Skeletal muscle tissue (tissue), 4 donors: ENCODE measurements around the gene GTF2F2. TPM values are rescaled to one million over a fixed set of nuclear protein-coding genes. Genes with fewer than 3 reads are reported as not detected.

Experiments used
- H3K27ac ChIP-seq: one replicate; pipeline ENCODE4 v1.7.0; 2013; ENCODE audit warnings: mild to moderate bottlenecking, low read depth, low read length, inconsistent platforms
- H3K27me3 ChIP-seq, 3 donors: one replicate each; pipeline ENCODE4 v1.7.0; 2013; ENCODE audit warnings: low read length in 3 of 3; ENCODE audit not compliant: control insufficient read depth in 3 of 3, insufficient read depth in 3 of 3
- H3K36me3 ChIP-seq, 3 donors: one replicate each; pipeline ENCODE4 v1.7.0; 2013; ENCODE audit warnings: low read length in 3 of 3; ENCODE audit not compliant: control insufficient read depth in 3 of 3, insufficient read depth in 3 of 3
- H3K4me1 ChIP-seq, 3 donors: one replicate each; pipeline ENCODE4 v1.7.0; 2013; ENCODE audit warnings: low read length in 3 of 3, mild to moderate bottlenecking in 3 of 3; ENCODE audit not compliant: control insufficient read depth in 3 of 3, insufficient read depth in 3 of 3
- H3K4me3 ChIP-seq, 3 donors: one replicate each; pipeline ENCODE4 v1.7.0; 2013; ENCODE audit warnings: low read length in 3 of 3
- H3K9ac ChIP-seq, 3 donors: one replicate each; pipeline ENCODE4 v1.7.0; 2013; ENCODE audit warnings: low read length in 3 of 3, mild to moderate bottlenecking in 3 of 3, moderate library complexity in 2 of 3, low read depth in 1 of 3
- H3K9me3 ChIP-seq, 3 donors: one replicate each; pipeline ENCODE4 v1.7.0; 2013; ENCODE audit warnings: low read length in 3 of 3; ENCODE audit not compliant: control insufficient read depth in 3 of 3
- total RNA-seq: library from RNA; depleted of rRNA; stranded (reverse); fragments of >200 nt; gene quantifications from one replicate; pipeline ENCODE4 v1.2.3, GENCODE V29; 2014
- donor health status: Osteomylitis.

GTF2F2 gene
- total RNA-seq, 1 donor from 2014 or later, result 15.7 TPM

DNA sequence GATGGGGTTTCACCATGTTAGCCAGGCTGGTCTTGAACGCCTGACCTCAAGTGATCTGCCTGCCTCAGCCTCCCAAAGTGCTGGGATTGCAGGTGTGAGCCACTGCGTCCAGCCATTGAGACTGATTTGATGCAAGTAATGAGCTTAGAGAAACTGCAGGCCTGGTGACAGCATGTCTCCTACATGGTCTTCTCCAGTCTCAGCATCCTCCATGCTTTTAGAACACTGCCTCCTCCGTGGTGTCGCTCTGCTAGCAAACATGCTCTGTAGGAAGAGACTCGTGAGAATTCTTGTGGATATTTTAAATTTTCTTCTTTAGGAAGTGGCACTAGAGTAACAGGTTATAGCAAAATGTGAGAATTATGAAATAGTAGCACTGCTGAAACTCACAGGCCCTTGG, 183.6 kb downstream of the GTF2F2 start:
- H3K4me3 ChIP-seq, result no peak overlapping the region
- no peak overlapping the region for H3K27ac ChIP-seq
- H3K27me3 ChIP-seq, result peaks cover 0 to 13% (median 0%) of the 10 kb centered on the region in 3 donors
- H3K9me3 ChIP-seq, result no peaks in the 10 kb centered on the region
- peaks cover 0 to 7% (median 0%) of the 10 kb centered on the region in 3 donors for H3K4me1 ChIP-seq
- no peak overlapping the region for H3K9ac ChIP-seq
- no peaks in the 10 kb centered on the region for H3K36me3 ChIP-seq

DNA sequence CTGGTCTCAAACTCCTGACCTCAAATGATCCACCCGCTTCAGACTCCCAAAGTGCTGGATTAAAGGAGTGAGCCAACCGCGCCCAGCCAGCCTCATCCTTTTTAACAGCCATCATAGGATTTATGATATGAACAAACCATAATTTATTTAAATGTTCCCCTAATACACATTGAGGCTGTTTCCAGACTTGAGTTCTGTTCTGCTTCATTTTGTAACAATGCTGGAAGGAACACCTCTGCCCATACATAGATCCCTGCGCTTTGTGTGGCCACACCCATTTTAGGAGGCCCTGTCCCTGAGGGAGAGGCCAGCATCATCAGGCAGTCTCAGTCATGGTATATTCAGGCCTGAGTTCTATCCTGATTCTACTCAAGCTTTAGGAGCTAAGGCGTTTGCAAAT, 184.8 kb downstream of the GTF2F2 start:
- Histone ChIP-seq H3K9me3 (no peaks in the 10 kb centered on the region), H3K9ac (no peak overlapping the region), H3K36me3 (no peaks in the 10 kb centered on the region), H3K27ac (no peak overlapping the region), H3K4me1 (peaks cover 2 to 3% (median 2%) of the 10 kb centered on the region in 3 donors), H3K4me3 (no peak overlapping the region), H3K27me3 (peaks cover 0 to 13% (median 0%) of the 10 kb centered on the region in 3 donors)

DNA sequence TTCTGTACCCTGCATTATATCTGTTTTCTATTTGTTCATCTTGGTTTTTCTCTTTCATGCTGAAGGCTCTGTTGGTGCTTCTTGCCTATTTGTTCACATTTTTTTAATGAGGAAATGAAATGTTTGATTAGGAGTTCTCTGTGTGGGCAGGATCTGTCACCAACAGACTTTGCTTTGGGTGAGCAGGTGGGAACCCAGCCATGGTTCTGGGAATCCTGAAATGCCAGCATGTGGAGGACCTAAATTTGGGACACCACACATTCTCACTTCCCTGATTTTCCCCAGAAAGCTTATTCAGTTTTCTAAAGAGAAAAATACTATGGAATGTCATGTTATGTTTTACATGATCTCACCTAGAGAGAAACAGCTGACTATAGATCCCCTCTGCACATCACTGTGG, 186.7 kb downstream of the GTF2F2 start:
- no peak overlapping the region for H3K9ac ChIP-seq
- H3K9me3 ChIP-seq, result no peaks in the 10 kb centered on the region
- no peak overlapping the region for H3K27ac ChIP-seq
- peaks cover 8 to 15% (median 9%) of the 10 kb centered on the region in 3 donors for H3K4me1 ChIP-seq
- peaks cover 0 to 10% (median 4%) of the 10 kb centered on the region in 3 donors for H3K27me3 ChIP-seq
- no peak overlapping the region for H3K4me3 ChIP-seq
- H3K36me3 ChIP-seq, result no peaks in the 10 kb centered on the region

DNA sequence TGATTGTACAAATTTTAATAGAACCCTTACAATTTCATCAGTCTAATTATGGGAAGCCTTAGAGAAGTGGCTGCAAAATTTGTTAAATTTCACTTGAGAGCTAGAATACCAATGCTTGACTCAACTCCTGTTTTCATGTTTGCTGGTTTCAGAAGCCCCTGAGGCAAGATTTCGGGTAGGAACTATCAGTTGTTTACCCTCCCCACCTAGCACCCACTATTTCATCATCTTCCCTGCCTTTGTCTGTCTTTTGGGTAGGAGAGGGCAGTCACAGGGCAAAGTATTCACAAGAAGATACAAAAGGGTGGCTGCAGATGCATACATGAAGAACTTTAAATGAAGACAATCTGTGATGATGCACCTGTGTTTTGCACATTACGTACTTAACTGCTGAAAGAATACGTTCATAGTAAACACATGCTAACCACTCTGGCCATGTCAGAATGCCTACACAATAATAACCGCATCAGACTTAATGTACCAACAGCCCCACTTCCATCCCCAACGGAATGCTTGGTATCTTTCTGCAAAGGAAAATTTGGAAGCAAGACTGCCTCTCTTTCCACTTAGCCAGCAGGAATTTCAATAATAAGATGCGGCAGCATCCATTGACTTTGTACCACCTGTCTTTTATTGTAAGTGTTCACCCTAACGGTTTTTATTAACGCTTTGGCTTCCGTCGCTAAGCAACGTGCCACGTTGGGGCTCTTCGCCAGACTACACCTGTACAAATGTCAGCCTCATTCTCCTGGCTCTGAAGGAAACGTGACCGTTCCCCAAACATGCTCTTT, 190.2 kb downstream of the GTF2F2 start:
- Histone ChIP-seq H3K27me3 (peaks cover 0 to 4% (median 4%) of the 10 kb centered on the region in 3 donors), H3K9ac (peak overlapping the region in 1 of 3 donors; percentile 54), H3K9me3 (no peaks in the 10 kb centered on the region), H3K4me3 (peak overlapping the region; percentile 56 to 67 (median 60)), H3K4me1 (peaks cover 8 to 15% (median 9%) of the 10 kb centered on the region in 3 donors), H3K27ac (no peak overlapping the region), H3K36me3 (no peaks in the 10 kb centered on the region)

DNA sequence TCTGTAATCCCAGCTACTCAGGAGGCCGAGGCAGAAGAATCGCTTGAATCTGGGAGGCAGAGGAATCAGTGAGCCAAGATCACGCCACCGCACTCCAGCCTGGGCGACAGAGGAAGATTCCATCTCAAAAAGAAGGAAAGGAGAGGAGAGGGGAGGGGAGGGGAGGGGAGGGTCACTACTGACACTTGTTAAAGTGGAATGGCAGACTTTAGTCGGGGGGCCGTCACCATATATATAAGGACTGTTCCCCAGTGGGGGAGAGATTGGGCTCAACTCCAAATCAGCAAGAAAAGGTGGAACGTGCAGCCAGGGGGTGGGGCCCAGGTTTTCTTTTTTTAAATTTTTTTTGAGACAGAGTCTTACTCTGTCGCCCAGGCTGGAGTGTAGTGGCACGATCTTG, 194.5 kb downstream of the GTF2F2 start:
- no peak overlapping the region for H3K9ac ChIP-seq
- H3K4me1 ChIP-seq, result peaks cover 6 to 12% (median 6%) of the 10 kb centered on the region in 3 donors
- H3K4me3 ChIP-seq, result no peak overlapping the region
- H3K27ac ChIP-seq, result no peak overlapping the region
- peaks cover 0 to 4% (median 4%) of the 10 kb centered on the region in 3 donors for H3K27me3 ChIP-seq
- no peaks in the 10 kb centered on the region for H3K9me3 ChIP-seq
- no peaks in the 10 kb centered on the region for H3K36me3 ChIP-seq

DNA sequence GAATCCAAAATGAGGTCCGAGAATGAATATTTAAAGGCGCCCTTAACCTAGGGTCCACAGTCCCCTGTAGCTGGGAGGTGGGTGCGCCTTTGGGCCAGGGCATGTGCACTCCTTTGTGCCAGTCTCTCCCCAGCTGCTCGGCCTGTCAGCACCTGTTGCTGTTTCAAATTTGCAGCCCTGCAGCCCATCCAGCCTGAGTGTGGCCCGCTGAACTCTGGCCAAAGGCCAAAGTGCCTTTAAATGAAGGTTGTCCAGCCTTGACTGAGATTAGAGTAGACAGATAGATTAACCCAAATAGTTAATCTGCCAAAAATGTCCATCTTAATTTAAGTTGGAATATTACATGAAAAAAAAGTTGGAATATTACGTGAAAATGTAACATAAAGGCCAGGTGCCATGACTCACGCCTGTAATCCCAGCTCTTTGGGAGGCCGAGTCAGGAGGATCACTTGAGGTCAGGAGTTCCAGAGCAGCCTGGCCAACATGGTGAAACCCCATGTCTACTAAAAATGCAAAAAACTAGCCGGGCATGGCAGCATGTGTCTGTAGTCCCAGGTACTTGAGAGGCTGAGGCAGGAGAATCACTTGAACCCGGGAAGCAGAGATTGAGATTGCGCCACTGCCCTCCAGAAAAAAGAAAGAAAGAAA, 195.3 kb downstream of the GTF2F2 start:
- H3K4me1 ChIP-seq, result peaks cover 4 to 11% (median 5%) of the 10 kb centered on the region in 3 donors
- no peaks in the 10 kb centered on the region for H3K36me3 ChIP-seq
- no peak overlapping the region for H3K4me3 ChIP-seq

DNA sequence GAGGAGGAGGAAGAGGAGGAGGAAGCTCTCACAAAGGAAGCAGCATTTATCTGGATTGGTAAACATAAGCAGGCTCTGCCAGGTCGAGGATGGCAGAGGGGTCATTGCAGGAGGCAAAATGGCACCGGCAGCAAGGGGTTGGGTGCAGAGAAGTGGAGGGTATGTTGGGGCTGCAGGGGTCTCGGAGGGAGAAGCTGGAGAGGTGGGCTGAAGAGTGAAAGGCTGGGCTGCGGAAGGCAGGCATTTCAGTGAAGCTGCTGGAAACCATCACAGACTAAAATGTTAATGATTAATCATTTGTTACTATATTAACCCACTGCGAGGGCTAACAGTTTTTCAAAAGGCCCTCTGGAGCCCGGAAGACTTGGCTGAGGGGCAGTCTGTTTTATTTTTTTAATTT, 196.0 kb downstream of the GTF2F2 start:
- Histone ChIP-seq H3K4me1 (peaks cover 0 to 12% (median 0%) of the 10 kb centered on the region in 3 donors), H3K9ac (no peak overlapping the region), H3K9me3 (no peaks in the 10 kb centered on the region), H3K27me3 (peaks cover 0 to 4% (median 0%) of the 10 kb centered on the region in 3 donors), H3K27ac (no peak overlapping the region), H3K36me3 (no peaks in the 10 kb centered on the region), H3K4me3 (no peak overlapping the region)

More for the DNA sequence above, 195.3 kb downstream of the GTF2F2 start:
- H3K27me3 ChIP-seq, result peaks cover 0 to 4% (median 4%) of the 10 kb centered on the region in 3 donors
- no peaks in the 10 kb centered on the region for H3K9me3 ChIP-seq
- H3K27ac ChIP-seq, result no peak overlapping the region
- no peak overlapping the region for H3K9ac ChIP-seq

DNA sequence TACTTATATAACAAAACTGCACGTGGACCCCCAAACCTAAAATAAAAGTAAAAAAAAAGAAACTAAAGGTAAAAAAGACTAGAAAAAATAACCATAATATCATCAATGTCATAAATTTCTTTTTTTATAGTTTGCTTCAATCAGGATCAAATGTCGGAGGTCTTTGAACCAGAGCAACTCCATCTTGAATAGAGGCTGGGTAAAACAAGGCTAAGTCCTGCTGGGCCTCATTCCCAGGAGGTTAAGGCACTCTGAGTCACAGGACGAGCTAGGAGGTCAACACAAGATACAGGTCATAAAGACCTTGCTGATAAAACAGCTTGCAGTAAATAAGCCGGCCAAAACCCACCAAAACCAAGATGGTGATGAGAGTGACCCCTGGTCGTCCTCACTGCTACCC, 196.7 kb downstream of the GTF2F2 start:
- Histone ChIP-seq H3K36me3 (no peaks in the 10 kb centered on the region), H3K27ac (no peak overlapping the region), H3K9me3 (no peaks in the 10 kb centered on the region), H3K4me1 (peaks cover 0 to 9% (median 0%) of the 10 kb centered on the region in 3 donors), H3K9ac (no peak overlapping the region), H3K27me3 (no peaks in the 10 kb centered on the region), H3K4me3 (no peak overlapping the region)

DNA sequence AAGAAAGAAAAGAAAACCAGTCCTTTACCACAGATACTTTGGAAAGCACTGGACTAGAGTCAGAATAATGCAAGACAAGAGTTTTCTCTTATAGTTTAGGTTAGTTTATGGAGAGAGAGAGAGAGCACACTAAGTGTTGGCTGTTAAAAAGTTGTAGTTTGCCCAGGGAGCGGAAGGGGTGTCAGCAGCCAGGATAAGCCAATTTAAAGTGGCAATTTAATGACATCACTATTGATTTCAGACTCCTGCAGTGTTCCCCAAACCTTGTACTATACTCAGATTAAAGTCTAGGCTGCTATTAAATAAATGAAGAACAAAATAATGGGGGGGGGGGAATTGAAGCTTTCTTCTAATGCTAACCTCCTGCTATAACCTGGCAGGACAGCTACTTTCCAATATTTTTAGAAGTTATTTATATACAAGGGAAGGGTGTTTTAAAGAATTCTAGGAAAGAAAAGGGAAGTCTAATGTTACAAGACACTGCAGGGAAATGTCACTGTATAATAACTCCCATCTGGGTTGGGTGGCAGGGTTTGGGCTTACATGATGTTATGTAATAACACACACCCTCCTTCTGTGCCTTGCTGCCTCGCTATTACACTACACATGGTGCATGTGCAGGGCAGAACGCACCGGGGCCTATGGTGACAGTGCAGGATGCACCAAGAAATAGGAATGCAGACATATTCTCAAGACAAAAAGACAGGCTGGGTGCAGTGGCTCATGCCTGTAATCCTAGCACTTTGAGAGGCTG, 200.7 kb downstream of the GTF2F2 start:
- Histone ChIP-seq H3K36me3 (no peaks in the 10 kb centered on the region), H3K27ac (no peak overlapping the region), H3K9me3 (no peaks in the 10 kb centered on the region), H3K4me1 (peaks cover 12 to 22% (median 14%) of the 10 kb centered on the region in 3 donors), H3K4me3 (no peak overlapping the region), H3K27me3 (no peaks in the 10 kb centered on the region), H3K9ac (no peak overlapping the region)
